ENCODE results near the gene ALX4. TPM values are rescaled to one million over a fixed set of nuclear protein-coding genes. Genes with fewer than 3 reads are reported as not detected.

Gene ALX4
- total RNA-seq, 2 experiments from 2014 or later: not detected

DNA sequence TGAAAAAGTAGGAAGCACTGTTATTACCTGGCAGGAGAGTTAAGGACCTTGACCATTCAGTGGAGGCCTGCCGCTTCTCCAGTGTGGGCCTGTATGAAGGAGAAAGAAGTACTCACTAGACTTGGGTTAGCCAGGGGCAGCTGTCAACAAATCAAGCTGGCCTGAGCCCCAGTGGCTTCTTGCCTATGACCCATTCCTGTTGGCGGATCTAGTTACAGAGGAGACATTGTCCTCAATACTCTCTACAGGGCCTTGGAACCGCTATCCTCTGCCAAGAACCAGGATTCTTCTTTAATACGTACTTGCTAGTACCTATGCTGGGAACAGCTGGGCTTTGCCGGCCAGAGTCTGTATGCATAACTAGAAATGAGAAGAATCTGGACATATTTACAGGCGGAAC, 68.1 kb downstream of the ALX4 start:
- H4K20me1 ChIP-seq (ENCODE audit: insufficient read depth, low read length): no peaks in the 10 kb centered on the region
- TF ChIP-seq EZH2phosphoT487 (IDR thresholded peaks at IDR 0.05; ENCODE audit: borderline replicate concordance, low read depth, low read length): no peak
- TF ChIP-seq, protein P1, sequence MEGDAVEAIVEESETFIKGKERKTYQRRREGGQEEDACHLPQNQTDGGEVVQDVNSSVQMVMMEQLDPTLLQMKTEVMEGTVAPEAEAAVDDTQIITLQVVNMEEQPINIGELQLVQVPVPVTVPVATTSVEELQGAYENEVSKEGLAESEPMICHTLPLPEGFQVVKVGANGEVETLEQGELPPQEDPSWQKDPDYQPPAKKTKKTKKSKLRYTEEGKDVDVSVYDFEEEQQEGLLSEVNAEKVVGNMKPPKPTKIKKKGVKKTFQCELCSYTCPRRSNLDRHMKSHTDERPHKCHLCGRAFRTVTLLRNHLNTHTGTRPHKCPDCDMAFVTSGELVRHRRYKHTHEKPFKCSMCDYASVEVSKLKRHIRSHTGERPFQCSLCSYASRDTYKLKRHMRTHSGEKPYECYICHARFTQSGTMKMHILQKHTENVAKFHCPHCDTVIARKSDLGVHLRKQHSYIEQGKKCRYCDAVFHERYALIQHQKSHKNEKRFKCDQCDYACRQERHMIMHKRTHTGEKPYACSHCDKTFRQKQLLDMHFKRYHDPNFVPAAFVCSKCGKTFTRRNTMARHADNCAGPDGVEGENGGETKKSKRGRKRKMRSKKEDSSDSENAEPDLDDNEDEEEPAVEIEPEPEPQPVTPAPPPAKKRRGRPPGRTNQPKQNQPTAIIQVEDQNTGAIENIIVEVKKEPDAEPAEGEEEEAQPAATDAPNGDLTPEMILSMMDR (conservative IDR thresholded peaks at IDR 0.05; ENCODE audit: low read length): no peak
- peaks cover 8% of the 10 kb centered on the region for H3K36me3 ChIP-seq (ENCODE audit: insufficient read depth, low read length)
- CTCF ChIA-PET (ENCODE audit: unreplicated experiment): no interaction called here
- H3K4me1 ChIP-seq (ENCODE audit: insufficient read depth, low read length, poor library complexity, severe bottlenecking): no peaks in the 10 kb centered on the region
- DNase-seq (ENCODE audit: low spot score): no peak
- no peak overlapping the region for H3K27ac ChIP-seq (ENCODE audit: low read depth, low read length, poor library complexity, severe bottlenecking)
- BruUV-seq (replicated peaks): no TSS peak
- H3K9me2 ChIP-seq (ENCODE audit: insufficient read depth, low read length): no peaks in the 10 kb centered on the region
- no peak overlapping the region for H2AFZ ChIP-seq (ENCODE audit: low read length)
- no peak overlapping the region for H3K4me3 ChIP-seq (ENCODE audit: low read depth, low read length, poor library complexity, severe bottlenecking)
- POLR2A ChIA-PET: interaction anchor here (1.0 kb wide), 1 partner anchor 55 kb away, joined by 6 read pairs; no protein-coding TSS in a partner anchor
- intact Hi-C loops (cut with micrococcal nuclease; ENCODE audit: unreplicated experiment): no loop called here
- no peak overlapping the region for H3K4me2 ChIP-seq (ENCODE audit: low read length)
- no peaks in the 10 kb centered on the region for H3K9me3 ChIP-seq (ENCODE audit: low read length)
- no peaks in the 10 kb centered on the region for H3K79me2 ChIP-seq (ENCODE audit: insufficient read depth, low read depth, low read length)

DNA sequence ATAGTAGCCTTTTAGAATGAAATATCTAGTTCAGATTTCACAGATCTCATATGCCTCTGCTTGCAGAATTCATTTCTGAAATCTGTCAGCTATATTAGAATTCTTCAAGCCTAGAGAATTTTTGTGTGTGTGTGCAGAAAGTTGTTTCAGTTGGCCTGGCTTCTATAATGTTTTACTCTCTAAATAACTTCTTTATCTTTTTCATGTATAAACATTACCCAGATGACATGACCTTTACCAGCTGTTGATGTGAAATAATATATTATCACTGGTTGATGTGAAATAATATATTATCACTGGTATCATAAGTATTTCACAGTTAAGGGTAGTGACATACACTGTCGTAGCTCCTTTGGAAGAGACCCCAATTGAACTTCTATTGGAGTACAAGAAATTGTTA, 72.8 kb downstream of the ALX4 start:
- intact Hi-C loops (cut with micrococcal nuclease; ENCODE audit: unreplicated experiment): no loop called here
- Histone ChIP-seq H3K4me1 (ENCODE audit: insufficient read depth, low read length, poor library complexity, severe bottlenecking) (no peaks in the 10 kb centered on the region), H3K4me3 (ENCODE audit: low read depth, low read length, poor library complexity, severe bottlenecking) (no peak overlapping the region), H3K79me2 (ENCODE audit: insufficient read depth, low read depth, low read length) (no peaks in the 10 kb centered on the region), H3K4me2 (ENCODE audit: low read length) (no peak overlapping the region), H3K27ac (ENCODE audit: low read depth, low read length, poor library complexity, severe bottlenecking) (no peak overlapping the region), H3K9me2 (ENCODE audit: insufficient read depth, low read length) (no peaks in the 10 kb centered on the region), H3K36me3 (ENCODE audit: insufficient read depth, low read length) (peaks cover 10% of the 10 kb centered on the region; the same call in 1 of the 2 replicates), H2AFZ (ENCODE audit: low read length) (no peak overlapping the region), H3K9me3 (ENCODE audit: low read length) (no peaks in the 10 kb centered on the region), H4K20me1 (ENCODE audit: insufficient read depth, low read length) (no peaks in the 10 kb centered on the region)
- TF ChIP-seq, protein P1 (conservative IDR thresholded peaks at IDR 0.05; ENCODE audit: low read length): no peak
- no peak for TF ChIP-seq EZH2phosphoT487 (IDR thresholded peaks at IDR 0.05; ENCODE audit: borderline replicate concordance, low read depth, low read length)
- ChIA-PET POLR2A (interaction anchor here (0.6 kb wide), 2 partner anchors 37 to 1971 kb away, joined by 3 to 5 read pairs; no protein-coding TSS in a partner anchor), CTCF (ENCODE audit: unreplicated experiment) (no interaction called here)
- BruUV-seq (replicated peaks): no TSS peak
- DNase-seq (ENCODE audit: low spot score): no peak

DNA sequence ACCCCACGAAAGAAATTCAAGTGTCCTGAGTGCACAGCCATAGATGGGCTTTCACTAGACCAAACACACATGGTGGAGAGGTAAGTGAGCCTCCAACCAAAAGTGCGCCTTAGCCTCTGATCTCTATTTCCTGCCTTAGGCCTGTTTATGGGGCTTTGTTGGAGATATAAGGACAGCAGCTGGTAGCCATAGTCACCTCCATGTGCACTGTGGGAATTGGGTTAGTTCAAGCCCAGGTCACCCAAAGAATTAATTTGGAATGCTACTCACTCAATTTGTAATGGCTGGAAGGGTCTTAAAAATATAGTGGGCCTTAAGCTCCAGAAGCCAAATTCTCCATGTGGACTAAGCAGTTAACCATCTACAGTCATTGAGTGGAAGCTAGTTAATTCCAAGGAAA, 73.6 kb downstream of the ALX4 start:
- ChIA-PET POLR2A (interaction anchor here (0.6 to 1.1 kb wide), 2 partner anchors 23 to 36 kb away, joined by 3 read pairs; no protein-coding TSS in a partner anchor), CTCF (ENCODE audit: unreplicated experiment) (no interaction called here)
- peaks cover 10% of the 10 kb centered on the region; the same call in 1 of the 2 replicates for H3K36me3 ChIP-seq (ENCODE audit: insufficient read depth, low read length)
- no peak overlapping the region for H3K27ac ChIP-seq (ENCODE audit: low read depth, low read length, poor library complexity, severe bottlenecking)
- H3K4me2 ChIP-seq (ENCODE audit: low read length): no peak overlapping the region
- no peak for DNase-seq (ENCODE audit: low spot score)
- intact Hi-C loops (cut with micrococcal nuclease; ENCODE audit: unreplicated experiment): no loop called here
- no peak overlapping the region for H2AFZ ChIP-seq (ENCODE audit: low read length)
- H3K79me2 ChIP-seq (ENCODE audit: insufficient read depth, low read depth, low read length): no peaks in the 10 kb centered on the region
- H3K4me3 ChIP-seq (ENCODE audit: low read depth, low read length, poor library complexity, severe bottlenecking): no peak overlapping the region
- H3K9me3 ChIP-seq (ENCODE audit: low read length): no peaks in the 10 kb centered on the region
- TF ChIP-seq, protein P1 (conservative IDR thresholded peaks at IDR 0.05; ENCODE audit: low read length): no peak
- no peak for TF ChIP-seq EZH2phosphoT487 (IDR thresholded peaks at IDR 0.05; ENCODE audit: borderline replicate concordance, low read depth, low read length)
- no TSS peak for BruUV-seq (replicated peaks)
- H3K9me2 ChIP-seq (ENCODE audit: insufficient read depth, low read length): no peaks in the 10 kb centered on the region
- no peaks in the 10 kb centered on the region for H3K4me1 ChIP-seq (ENCODE audit: insufficient read depth, low read length, poor library complexity, severe bottlenecking)
- no peaks in the 10 kb centered on the region for H4K20me1 ChIP-seq (ENCODE audit: insufficient read depth, low read length)

Data from OCI-LY7 (cell line).